Measurements from ENCODE around the gene LRRC55.

- TF ChIP-seq POLR2A (IDR thresholded peaks at IDR 0.05; ENCODE audit: low read length) = no peak
- no peak for TF ChIP-seq GATA1 (IDR thresholded peaks at IDR 0.05; ENCODE audit: low read depth, low read length)
These were observed 49.9 kb downstream of the LRRC55 start for GRCh38 chr11:57231539-57232253.

Data from erythroblast (primary cell).